OCI-LY7 (cell line): ENCODE results near the gene TBPL2. TPM values are rescaled to one million over a fixed set of nuclear protein-coding genes. Genes with fewer than 3 reads are reported as not detected.
A peak's percentile ranks its signal among the peaks of the same experiment; 100 is the strongest.

Experiments used
- BruUV-seq: library from RNA; stranded (reverse); fragments of 400-500 nt; replicated peaks from 2 replicates; lab custom pipeline; 2021; lab: Mats Ljungman, UMichigan
- CTCF ChIA-PET: fragments of 300-600 bp; sonication (Branson Sonifier 250); formaldehyde crosslinking; loops from one replicate; lab custom pipeline; 2022; ENCODE audit warnings: antibody characterized with exemption; ENCODE audit not compliant: unreplicated experiment; lab: Charles Lee
- POLR2A ChIA-PET: fragments of 300-600 bp; sonication (Branson Sonifier 250); formaldehyde crosslinking; loops from one replicate; lab custom pipeline; 2022; ENCODE audit warnings: antibody characterized with exemption; lab: Charles Lee
- DNase-seq: peaks from one replicate; pipeline ENCODE4 v3.0.0-alpha.2; 2015; ENCODE audit warnings: low spot score
- H2AFZ ChIP-seq: fragments of 200-600 bp; sonication (generic), shearing (Covaris generic); 2 replicates; pipeline ENCODE4 v1.6.1; 2014; ENCODE audit warnings: mild to moderate bottlenecking, antibody characterized with exemption, low read length, moderate library complexity
- H3K27ac ChIP-seq: fragments of 200-600 bp; sonication (generic); 2 replicates; pipeline ENCODE4 v1.5.1; 2014; ENCODE audit warnings: mixed run types, low read depth, mild to moderate bottlenecking, moderate library complexity, low read length, inconsistent platforms; ENCODE audit not compliant: poor library complexity, severe bottlenecking
- H3K36me3 ChIP-seq: fragments of 200-600 bp; sonication (generic); 2 replicates; pipeline ENCODE4 v1.6.1; 2014; ENCODE audit warnings: mild to moderate bottlenecking, antibody characterized with exemption, low read length, moderate library complexity, mixed read lengths; ENCODE audit not compliant: insufficient read depth
- H3K4me1 ChIP-seq: fragments of 200-600 bp; sonication (generic); 2 replicates; pipeline ENCODE4 v1.5.1; 2014; ENCODE audit warnings: mild to moderate bottlenecking, low read length; ENCODE audit not compliant: insufficient read depth, poor library complexity, severe bottlenecking
- H3K4me2 ChIP-seq: fragments of 200-600 bp; sonication (generic); 2 replicates; pipeline ENCODE4 v1.6.1; 2014; ENCODE audit warnings: mild to moderate bottlenecking, low read length
- H3K4me3 ChIP-seq: fragments of 200-600 bp; sonication (generic); 2 replicates; pipeline ENCODE4 v1.5.1; 2014; ENCODE audit warnings: mild to moderate bottlenecking, low read depth, low read length; ENCODE audit not compliant: poor library complexity, severe bottlenecking
- H3K79me2 ChIP-seq: fragments of 200-600 bp; sonication (generic); 2 replicates; pipeline ENCODE4 v1.6.1; 2016; ENCODE audit warnings: low read depth, mild to moderate bottlenecking, low read length, moderate library complexity, mixed read lengths; ENCODE audit not compliant: insufficient read depth
- H3K9me2 ChIP-seq: fragments of 200-600 bp; sonication (generic); 2 replicates; pipeline ENCODE4 v1.6.1; 2016; ENCODE audit warnings: mild to moderate bottlenecking, low read length, mixed read lengths; ENCODE audit not compliant: insufficient read depth
- H3K9me3 ChIP-seq: fragments of 200-600 bp; sonication (generic); 2 replicates; pipeline ENCODE4 v1.6.1; 2014; ENCODE audit warnings: mild to moderate bottlenecking, mixed run types, low read length, mixed read lengths
- H4K20me1 ChIP-seq: fragments of 200-600 bp; sonication (generic); 2 replicates; pipeline ENCODE4 v1.6.1; 2014; ENCODE audit warnings: mild to moderate bottlenecking, antibody characterized with exemption, low read length, moderate library complexity, mixed read lengths; ENCODE audit not compliant: insufficient read depth
- CTCF ChIP-seq: fragments of 200-600 bp; sonication (generic); conservative IDR thresholded peaks from 2 replicates; pipeline ENCODE4 v1.5.1; 2014; ENCODE audit warnings: mild to moderate bottlenecking, antibody characterized with exemption, low read length, moderate library complexity, mixed read lengths
- EZH2phosphoT487 ChIP-seq: fragments of 200-600 bp; sonication (generic); IDR thresholded peaks from 2 replicates; pipeline ENCODE4 v1.6.1; 2018; ENCODE audit warnings: low read depth, borderline replicate concordance, mild to moderate bottlenecking, mixed run types, antibody characterized with exemption, low read length, moderate library complexity, mixed read lengths
- intact Hi-C: fragments of 100-400 bp; cut with micrococcal nuclease; formaldehyde crosslinking; loops from one replicate; pipeline ENCODE4 v1.10.0; 2022; ENCODE audit not compliant: unreplicated experiment
- total RNA-seq, 2 experiments: library from RNA; depleted of rRNA in 1 of 2; stranded (reverse); fragments of >200 nt in 1 of 2; shearing (Covaris generic) in 1 of 2; gene quantifications; 2 replicates each; pipeline ENCODE4 v1.2.3, GENCODE V29; 2014 to 2022

Gene TBPL2
- total RNA-seq, 2 experiments from 2014 or later, result not detected

- intact Hi-C loops, result no loop called here
Measured at GRCh38 chr14:55416866-55417265, 23.6 kb downstream of the TBPL2 start.

GRCh38 chr14:55414551-55414950 lies 25.9 kb downstream of the TBPL2 start:
- no peak for TF ChIP-seq CTCF
- TF ChIP-seq EZH2phosphoT487, result no peak
- H3K9me3 ChIP-seq, result no peaks in the 10 kb centered on the region
- peaks cover 20% of the 10 kb centered on the region for H3K4me1 ChIP-seq
- no peaks in the 10 kb centered on the region for H4K20me1 ChIP-seq
- POLR2A ChIA-PET, result interaction anchor here (0.6 to 1.4 kb wide), 4 partner anchors 9 to 346 kb away, joined by 3 to 6 read pairs (median 4); no protein-coding TSS in a partner anchor
- intact Hi-C loops, result loop anchor here (5.0 kb wide), 1 partner anchor 142 kb away; the partner anchor contains the start of gene FBXO34
- H3K4me2 ChIP-seq, result no peak overlapping the region
- H3K36me3 ChIP-seq, result no peaks in the 10 kb centered on the region
- no peak overlapping the region for H3K27ac ChIP-seq
- CTCF ChIA-PET, result no interaction called here
- 0 out of 2 replicates have a peak, but pooled peaks cover 3% of the 10 kb centered on the region for H3K9me2 ChIP-seq
- H3K4me3 ChIP-seq, result no peak overlapping the region
- BruUV-seq, result no TSS peak
- peaks cover 16% of the 10 kb centered on the region; the same call in 1 of the 2 replicates for H3K79me2 ChIP-seq
- no peak overlapping the region for H2AFZ ChIP-seq
- no peak for DNase-seq

More at GRCh38 chr14:55416866-55417265, 23.6 kb downstream of the TBPL2 start:
- Histone ChIP-seq H3K4me2 (no peak overlapping the region), H3K4me3 (no peak overlapping the region), H3K27ac (no peak overlapping the region), H3K36me3 (no peaks in the 10 kb centered on the region), H3K9me2 (0 out of 2 replicates have a peak, but pooled peaks cover 3% of the 10 kb centered on the region), H4K20me1 (no peaks in the 10 kb centered on the region), H3K4me1 (peaks cover 6% of the 10 kb centered on the region), H3K79me2 (no peaks in the 10 kb centered on the region), H3K9me3 (no peaks in the 10 kb centered on the region), H2AFZ (no peak overlapping the region)
- TF ChIP-seq CTCF (peak; percentile 79), EZH2phosphoT487 (no peak)
- BruUV-seq, result no TSS peak
- DNase-seq, result peak; percentile 24
- ChIA-PET CTCF (interaction anchor here (0.9 kb wide), 1 partner anchor 12 kb away, joined by 3 read pairs; no protein-coding TSS in a partner anchor), POLR2A (interaction anchor here (1.0 kb wide), 1 partner anchor 12 kb away, joined by 3 read pairs; no protein-coding TSS in a partner anchor)

- no peak for DNase-seq
- peaks cover 16% of the 10 kb centered on the region; the same call in 1 of the 2 replicates for H3K79me2 ChIP-seq
- no peaks in the 10 kb centered on the region for H3K9me3 ChIP-seq
- H3K4me3 ChIP-seq, result no peak overlapping the region
- intact Hi-C loops, result loop anchor here (5.0 kb wide), 1 partner anchor 140 kb away; the partner anchor contains the start of gene FBXO34
- peak overlapping the region; percentile 97; the same call in 1 of the 2 replicates for H3K4me2 ChIP-seq
- POLR2A ChIA-PET, result no interaction called here
- peaks cover 20% of the 10 kb centered on the region for H3K4me1 ChIP-seq
- CTCF ChIA-PET, result no interaction called here
- no peak for TF ChIP-seq CTCF
- no peak for TF ChIP-seq EZH2phosphoT487
- H3K9me2 ChIP-seq, result 0 out of 2 replicates have a peak, but pooled peaks cover 3% of the 10 kb centered on the region
- H3K36me3 ChIP-seq, result no peaks in the 10 kb centered on the region
- no peaks in the 10 kb centered on the region for H4K20me1 ChIP-seq
- H3K27ac ChIP-seq, result no peak overlapping the region
- BruUV-seq, result no TSS peak
- H2AFZ ChIP-seq, result peak overlapping the region; percentile 100
Measured at GRCh38 chr14:55412676-55413075, 27.7 kb downstream of the TBPL2 start.
